Skeletal muscle satellite cell (primary cell): ENCODE results near the gene FLNB.
"Not testable (repeated sequence)": the region's sequence is repeated elsewhere in the genome, so short reads cannot be mapped to it uniquely, and the experiment has no call there.

ENCODE experiments used
- H3K27me3 ChIP-seq: 2 replicates; pipeline ENCODE4 v1.7.0; 2013; ENCODE audit warnings: low read length; ENCODE audit not compliant: control insufficient read depth, insufficient read depth
- H3K36me3 ChIP-seq: 2 replicates; pipeline ENCODE4 v1.7.0; 2013; ENCODE audit warnings: mild to moderate bottlenecking, control low read depth, low read length; ENCODE audit not compliant: insufficient read depth
- H3K4me1 ChIP-seq: 2 replicates; pipeline ENCODE4 v1.7.0; 2013; ENCODE audit warnings: low read length; ENCODE audit not compliant: control insufficient read depth, insufficient read depth
- H3K4me2 ChIP-seq: 2 replicates; pipeline ENCODE4 v1.7.0; 2013; ENCODE audit warnings: mild to moderate bottlenecking, low read length
- H3K4me3 ChIP-seq: 2 replicates; pipeline ENCODE4 v1.7.0; 2013; ENCODE audit warnings: low read length
- H3K9ac ChIP-seq: 2 replicates; pipeline ENCODE4 v1.7.0; 2013; ENCODE audit warnings: mild to moderate bottlenecking, low read depth, low read length, moderate library complexity
- H3K9me3 ChIP-seq: replicated peaks from 2 replicates; pipeline ENCODE4 v1.7.0; 2013; ENCODE audit warnings: mild to moderate bottlenecking, control low read depth, low read length

Gene FLNB

DNA sequence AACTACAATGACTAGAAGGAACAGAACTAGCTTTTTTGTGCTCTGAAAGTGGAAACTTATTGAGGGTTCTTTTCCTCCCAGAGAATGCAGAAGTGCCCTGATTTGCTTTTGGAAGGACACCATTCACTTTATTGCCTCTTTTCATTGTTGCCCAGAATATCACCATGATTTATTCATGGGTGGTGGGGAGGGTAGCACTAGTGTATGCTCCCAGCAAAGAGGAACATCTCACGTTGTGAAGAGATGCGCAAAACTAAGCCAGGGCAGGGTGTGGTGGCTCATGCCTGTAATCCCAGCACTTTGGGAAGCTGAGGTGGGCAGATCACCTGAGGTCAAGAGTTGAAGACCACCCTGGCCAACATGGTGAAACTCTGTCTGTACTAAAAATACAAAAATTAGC lies 31.4 kb downstream of the FLNB start:
- Histone ChIP-seq H3K4me2 (no peak overlapping the region), H3K4me3 (no peak overlapping the region), H3K36me3 (no peaks in the 10 kb centered on the region), H3K4me1 (peaks cover 16% of the 10 kb centered on the region), H3K9me3 (no peaks in the 10 kb centered on the region), H3K27me3 (no peaks in the 10 kb centered on the region), H3K9ac (no peak overlapping the region)

DNA sequence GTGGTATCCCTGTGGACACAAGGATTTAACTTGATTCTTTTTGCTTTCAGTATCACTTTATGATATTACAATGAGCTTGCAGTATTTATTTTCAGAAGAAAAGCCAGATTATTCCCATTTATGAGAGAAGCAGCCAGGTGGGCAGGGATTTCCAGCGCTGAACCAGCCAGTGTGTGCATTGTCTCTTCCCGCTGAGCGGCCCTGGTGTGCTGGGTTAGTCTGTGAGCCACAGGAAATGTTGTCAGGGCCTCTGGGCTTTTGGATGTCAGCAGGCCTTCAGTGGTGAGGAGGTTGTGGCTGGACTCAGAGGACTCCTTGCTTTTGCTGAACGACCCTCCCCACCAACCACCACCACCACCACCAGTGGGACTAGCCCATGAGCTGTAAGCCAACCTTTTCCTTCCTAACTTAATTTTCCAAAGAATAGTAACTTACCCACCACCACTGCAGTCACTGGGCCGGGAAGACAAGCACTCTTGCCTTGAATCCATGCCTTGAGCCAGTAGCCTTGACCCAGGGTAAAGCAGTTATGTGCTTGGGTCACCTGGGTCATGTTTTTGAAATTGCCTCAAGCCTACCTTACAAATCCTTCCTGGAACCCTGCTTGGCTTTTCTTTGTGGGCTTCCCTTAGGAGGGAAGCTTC lies 33.1 kb downstream of the FLNB start:
- H3K9me3 ChIP-seq = no peaks in the 10 kb centered on the region
- H3K9ac ChIP-seq = no peak overlapping the region
- H3K4me2 ChIP-seq = no peak overlapping the region
- H3K36me3 ChIP-seq = no peaks in the 10 kb centered on the region
- no peak overlapping the region for H3K4me3 ChIP-seq
- H3K27me3 ChIP-seq = no peaks in the 10 kb centered on the region
- peaks cover 16% of the 10 kb centered on the region for H3K4me1 ChIP-seq

DNA sequence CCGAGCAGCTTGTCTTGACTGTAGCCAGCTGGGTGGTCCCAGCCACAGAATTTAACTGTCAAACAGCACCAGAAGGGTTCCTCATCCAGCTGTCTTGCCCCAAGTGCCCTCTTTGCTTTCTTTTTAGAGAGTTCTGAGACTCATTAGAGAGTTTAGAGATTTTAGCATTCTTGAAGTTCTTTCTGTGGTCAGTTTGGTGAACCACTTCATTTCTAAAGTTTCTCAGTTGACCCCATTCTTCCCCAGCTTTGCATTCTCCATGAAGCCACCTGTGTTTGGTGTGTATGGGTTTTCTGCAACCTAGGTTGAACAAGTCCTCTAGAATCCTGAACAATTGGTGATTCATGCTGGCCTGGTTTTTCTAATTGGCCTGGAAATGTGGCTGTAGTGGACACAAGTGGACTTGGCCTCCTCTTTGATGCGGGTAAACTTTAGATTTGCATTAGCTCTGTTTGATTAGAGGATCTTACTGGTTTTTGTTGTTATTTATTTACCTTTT lies 33.7 kb downstream of the FLNB start:
- Histone ChIP-seq H3K4me1 (peaks cover 16% of the 10 kb centered on the region), H3K4me2 (no peak overlapping the region), H3K27me3 (no peaks in the 10 kb centered on the region), H3K9me3 (no peaks in the 10 kb centered on the region), H3K4me3 (no peak overlapping the region), H3K9ac (no peak overlapping the region), H3K36me3 (no peaks in the 10 kb centered on the region)

DNA sequence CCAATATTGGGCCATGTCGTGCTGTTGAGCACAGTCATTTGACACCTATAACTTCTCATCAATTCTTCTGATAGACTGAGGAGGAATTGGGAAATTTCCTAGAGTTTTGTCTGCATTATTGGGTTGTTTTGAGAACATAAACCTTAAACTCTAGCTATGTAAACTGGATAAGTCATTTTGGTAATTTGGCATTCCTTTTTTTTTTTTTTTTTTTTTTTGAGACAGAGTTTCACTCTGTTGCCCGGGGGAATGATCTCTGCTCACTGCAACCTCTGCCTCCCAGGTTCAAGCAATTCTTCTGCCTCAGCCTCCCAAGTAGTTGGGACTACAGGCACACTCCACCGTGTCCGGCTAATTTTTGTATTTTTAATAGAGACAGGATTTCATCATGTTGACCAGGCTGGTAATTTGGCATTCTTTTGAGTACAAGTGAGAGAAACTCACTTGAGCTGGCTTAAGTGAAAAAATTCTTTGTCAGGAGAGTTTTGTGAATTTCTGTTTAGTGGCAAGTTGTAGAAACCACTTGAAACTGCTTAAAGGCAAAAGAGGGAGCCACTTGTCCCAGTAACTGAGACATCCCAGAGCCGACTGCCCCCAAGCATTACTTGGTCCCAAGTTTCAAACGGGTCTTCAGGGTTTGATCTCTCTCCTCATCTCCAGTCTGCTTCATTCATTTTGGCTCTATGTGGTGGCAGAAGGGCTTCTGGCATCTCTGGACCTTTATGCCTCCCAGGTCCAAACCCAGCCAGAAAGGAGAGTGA lies 34.9 kb downstream of the FLNB start:
- no peak overlapping the region for H3K4me3 ChIP-seq
- no peak overlapping the region for H3K9ac ChIP-seq
- no peak overlapping the region for H3K4me2 ChIP-seq
- no peaks in the 10 kb centered on the region for H3K9me3 ChIP-seq
- H3K27me3 ChIP-seq = no peaks in the 10 kb centered on the region
- no peaks in the 10 kb centered on the region for H3K36me3 ChIP-seq
- H3K4me1 ChIP-seq = peaks cover 23% of the 10 kb centered on the region

DNA sequence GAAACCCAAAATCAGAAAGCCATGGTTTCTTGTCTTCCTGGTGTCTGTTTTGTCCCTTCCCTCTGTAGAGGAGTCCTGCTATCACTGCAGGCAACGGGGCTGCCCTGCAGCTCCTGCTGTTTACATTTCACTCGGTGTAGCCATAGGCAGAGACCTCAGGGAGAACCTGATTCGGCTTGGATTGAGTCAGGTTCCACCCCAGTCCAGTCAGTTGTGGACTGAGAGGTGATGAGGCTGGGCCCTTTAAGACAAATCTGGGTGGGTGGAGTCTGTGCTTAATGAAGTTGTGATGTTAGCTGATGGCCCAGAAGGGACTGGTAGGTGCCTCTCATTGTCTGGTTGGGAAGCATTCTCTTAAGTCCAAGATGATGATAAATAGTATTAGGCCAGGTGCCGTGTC lies 35.7 kb downstream of the FLNB start:
- Histone ChIP-seq H3K9ac (no peak overlapping the region), H3K4me1 (peaks cover 31% of the 10 kb centered on the region), H3K4me3 (no peak overlapping the region), H3K9me3 (no peaks in the 10 kb centered on the region), H3K4me2 (no peak overlapping the region), H3K27me3 (no peaks in the 10 kb centered on the region), H3K36me3 (no peaks in the 10 kb centered on the region)

DNA sequence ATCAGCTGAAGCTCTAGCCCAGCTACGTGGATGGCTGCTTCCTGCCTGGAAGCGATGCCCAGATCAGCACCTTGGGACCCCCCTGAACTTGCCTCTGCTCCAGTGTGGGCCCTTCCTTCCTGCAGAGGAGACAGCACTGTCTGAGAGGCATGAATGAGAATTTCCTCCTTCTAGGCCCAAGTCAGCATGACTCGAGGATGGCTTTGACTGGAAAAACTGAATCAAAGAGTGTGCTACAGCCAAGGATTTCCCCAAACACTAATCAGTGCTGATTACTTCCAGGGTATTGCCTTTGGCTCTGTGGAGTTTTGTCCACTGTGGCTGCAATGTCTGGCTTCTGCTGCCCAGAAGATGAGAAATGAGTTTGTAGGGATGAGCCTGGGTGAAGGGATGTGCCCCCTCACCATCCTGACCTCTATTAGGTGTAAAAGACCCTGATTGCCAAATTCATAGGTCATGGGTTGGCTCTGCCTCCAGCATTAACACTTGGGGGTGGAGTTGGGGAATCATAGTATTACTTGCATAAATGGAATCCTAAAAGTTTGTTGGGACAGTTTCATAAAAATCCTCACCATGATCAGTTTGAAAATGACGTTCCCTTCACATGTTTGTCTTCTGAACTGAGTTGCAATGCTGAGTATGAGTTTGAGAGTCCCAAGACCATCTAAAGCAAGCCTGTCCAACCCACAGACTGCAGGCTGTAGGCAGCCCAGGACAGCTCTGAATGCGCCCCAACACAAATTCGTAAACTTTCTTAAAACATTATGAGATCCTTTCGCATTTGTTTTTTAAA lies 36.7 kb downstream of the FLNB start:
- Histone ChIP-seq H3K4me2 (no peak overlapping the region), H3K36me3 (no peaks in the 10 kb centered on the region), H3K27me3 (no peaks in the 10 kb centered on the region), H3K9me3 (no peaks in the 10 kb centered on the region), H3K9ac (no peak overlapping the region), H3K4me1 (peaks cover 40% of the 10 kb centered on the region), H3K4me3 (no peak overlapping the region)

DNA sequence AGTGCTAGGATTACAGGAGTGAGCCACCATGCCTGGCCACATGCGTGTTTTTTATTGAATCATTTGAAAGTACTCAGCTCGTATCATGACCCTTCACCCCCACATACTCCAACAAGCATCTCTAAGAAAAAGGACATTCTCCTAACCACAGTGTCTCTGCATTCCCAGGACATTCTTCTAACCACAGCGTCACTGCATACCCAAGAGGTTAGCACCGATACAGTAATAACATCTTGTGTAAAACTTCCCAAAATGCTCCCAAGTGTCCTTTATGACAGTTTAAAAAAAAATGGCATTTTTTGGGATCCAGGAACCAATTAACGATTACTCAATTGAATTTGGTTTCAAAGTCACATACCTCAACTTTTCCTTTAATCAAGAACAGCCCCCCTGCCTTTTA lies 39.6 kb downstream of the FLNB start:
- no peaks in the 10 kb centered on the region for H3K27me3 ChIP-seq
- H3K9ac ChIP-seq = peak overlapping the region; percentile 5
- no peaks in the 10 kb centered on the region for H3K9me3 ChIP-seq
- no peak overlapping the region for H3K4me2 ChIP-seq
- H3K4me1 ChIP-seq = peaks cover 50% of the 10 kb centered on the region
- no peaks in the 10 kb centered on the region for H3K36me3 ChIP-seq
- no peak overlapping the region for H3K4me3 ChIP-seq

DNA sequence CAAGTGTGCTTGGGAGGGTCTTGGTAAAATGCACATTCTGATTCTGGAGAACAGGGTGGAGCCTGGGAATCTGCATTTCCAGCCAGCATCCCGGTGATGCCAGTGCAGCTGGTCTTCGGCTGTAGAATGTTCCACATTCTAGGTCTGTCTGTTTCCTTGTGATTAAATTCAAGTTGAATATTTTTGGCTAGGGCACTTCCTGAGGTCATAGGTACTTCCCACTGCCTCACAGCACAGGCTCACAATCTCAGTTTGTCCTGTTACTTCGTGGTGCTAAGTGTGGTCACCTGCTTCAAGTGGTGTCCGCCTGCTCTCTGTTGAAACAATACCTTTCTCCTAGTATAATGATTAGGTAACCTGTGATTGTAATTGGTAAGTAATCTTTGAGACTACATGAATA lies 40.1 kb downstream of the FLNB start:
- Histone ChIP-seq H3K27me3 (no peaks in the 10 kb centered on the region), H3K36me3 (no peaks in the 10 kb centered on the region), H3K4me3 (no peak overlapping the region), H3K9ac (peak overlapping the region; percentile 5), H3K4me1 (peaks cover 53% of the 10 kb centered on the region), H3K4me2 (no peak overlapping the region), H3K9me3 (no peaks in the 10 kb centered on the region)

DNA sequence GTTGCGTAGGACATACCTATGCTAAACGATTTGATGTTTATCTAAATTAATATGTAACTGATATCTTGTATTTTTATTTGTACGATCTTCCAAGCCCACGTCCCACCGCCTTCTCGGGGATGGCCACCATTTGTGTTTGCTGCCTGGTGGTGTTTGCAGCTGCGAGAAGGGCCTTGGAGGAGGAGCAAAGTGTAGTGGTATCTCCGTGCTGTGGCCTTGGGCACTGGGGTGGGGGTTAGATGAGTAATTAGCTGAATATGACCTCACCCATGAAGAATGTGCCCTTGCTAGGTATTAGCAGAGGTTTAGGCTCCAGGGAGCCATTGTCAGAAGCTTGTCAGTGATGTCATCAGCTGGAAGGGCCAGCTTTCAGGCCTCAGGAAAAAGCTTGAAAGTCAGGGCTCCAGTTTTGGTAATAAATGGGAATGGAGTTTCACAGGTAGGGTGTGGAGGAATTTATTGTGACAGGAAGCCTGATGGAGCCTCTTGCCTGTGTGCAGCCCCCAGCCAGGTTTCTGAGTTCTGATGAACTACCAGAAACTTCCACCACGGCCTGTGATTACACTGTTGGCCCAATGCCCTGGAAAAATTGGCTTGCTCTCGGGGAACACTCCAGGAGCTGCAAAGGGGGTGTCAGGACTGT lies 41.0 kb downstream of the FLNB start:
- H3K4me3 ChIP-seq = no peak overlapping the region
- peak overlapping the region; percentile 50 for H3K9ac ChIP-seq
- H3K27me3 ChIP-seq = no peaks in the 10 kb centered on the region
- peaks cover 53% of the 10 kb centered on the region for H3K4me1 ChIP-seq
- H3K9me3 ChIP-seq = no peaks in the 10 kb centered on the region
- H3K36me3 ChIP-seq = no peaks in the 10 kb centered on the region
- H3K4me2 ChIP-seq = peak overlapping the region; percentile 52

DNA sequence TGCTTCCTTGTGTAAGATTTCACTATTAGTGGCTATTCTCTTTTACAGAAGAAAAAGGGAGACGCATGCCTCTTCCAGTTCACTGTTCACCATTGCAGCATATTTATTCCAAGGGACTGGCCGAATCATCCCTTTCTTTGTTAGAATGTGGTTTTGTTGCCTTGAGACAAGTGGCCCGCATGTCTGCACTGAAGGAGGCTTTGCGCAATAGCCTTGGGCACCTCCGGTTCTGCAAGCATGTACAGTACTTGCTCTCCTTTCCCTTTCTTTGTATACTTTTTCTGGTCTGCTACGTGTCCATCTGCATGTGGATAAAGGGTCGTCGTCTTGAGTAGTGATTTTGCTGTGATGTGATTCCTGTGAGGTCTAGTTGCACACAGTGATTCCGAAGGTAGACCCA lies 43.0 kb downstream of the FLNB start:
- H3K27me3 ChIP-seq = no peaks in the 10 kb centered on the region
- peaks cover 53% of the 10 kb centered on the region for H3K4me1 ChIP-seq
- H3K9me3 ChIP-seq = no peaks in the 10 kb centered on the region
- H3K36me3 ChIP-seq = no peaks in the 10 kb centered on the region
- H3K9ac ChIP-seq = peak overlapping the region; percentile 9
- no peak overlapping the region for H3K4me3 ChIP-seq
- peak overlapping the region; percentile 18 for H3K4me2 ChIP-seq

DNA sequence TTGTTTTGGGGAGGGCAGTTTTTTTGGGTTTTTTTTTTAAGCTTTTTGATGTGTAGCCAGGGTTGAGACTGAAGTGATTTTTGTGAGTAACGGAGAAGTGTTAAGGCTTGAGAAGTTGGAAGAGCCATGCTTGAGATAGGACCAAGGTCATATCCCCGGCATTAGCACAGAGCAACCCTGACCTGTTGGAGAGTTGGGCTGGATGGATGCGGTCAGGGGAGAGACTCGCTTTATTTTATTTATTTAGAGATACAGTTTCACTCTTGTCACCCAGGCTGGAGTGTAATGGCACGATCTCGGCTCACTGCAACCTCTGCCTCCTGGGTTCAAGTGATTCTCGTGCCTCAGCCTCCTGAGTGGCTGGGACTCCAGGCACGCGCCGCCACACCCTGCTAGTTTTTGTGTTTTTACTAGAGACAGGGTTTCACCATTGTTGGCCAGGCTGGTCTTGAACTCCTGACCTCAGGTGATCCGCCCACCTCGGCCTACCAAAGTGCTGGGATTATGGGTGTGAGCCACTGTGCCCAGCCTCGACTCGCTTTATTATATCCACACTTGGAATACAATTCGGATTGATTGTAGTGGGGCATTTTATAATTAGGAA lies 43.5 kb downstream of the FLNB start:
- H3K9me3 ChIP-seq, H3K9ac ChIP-seq, H3K27me3 ChIP-seq, H3K4me3 ChIP-seq, H3K36me3 ChIP-seq: not testable (repeated sequence)
- H3K4me2 ChIP-seq = peak overlapping the region; percentile 71
- H3K4me1 ChIP-seq = peaks cover 53% of the 10 kb centered on the region
